Lower leg skin (tissue), 3 donors: ENCODE results near the gene SAE1.

Experiments
- CTCF ChIP-seq, 3 donors: fragments of 450-650 bp; IDR thresholded peaks; one replicate each; pipeline ENCODE4 v1.5.1; 2016; ENCODE audit warnings: antibody characterized with exemption in 3 of 3, mild to moderate bottlenecking in 3 of 3, moderate library complexity in 2 of 3
- POLR2A ChIP-seq, 2 donors: fragments of 450-650 bp; IDR thresholded peaks; one replicate each; pipeline ENCODE4 v1.6.1; 2016 to 2017; ENCODE audit warnings: antibody characterized with exemption in 2 of 2, mild to moderate bottlenecking in 1 of 2, moderate library complexity in 1 of 2

- TF ChIP-seq POLR2A (IDR thresholded peaks at IDR 0.05) (no peak), CTCF (IDR thresholded peaks at IDR 0.05) (no peak)
Measured at GRCh38 chr19:47093254-47093653, 37.4 kb upstream of the SAE1 start.
